PC-9 (cell line): ENCODE data around the gene PLEKHH3.

Experiments used
- EZH2 ChIP-seq: fragments of 200-600 bp; sonication (generic); IDR thresholded peaks from 2 replicates; pipeline ENCODE4 v1.8.0; 2017; ENCODE audit warnings: antibody characterized with exemption, low read depth
- TF ChIP-seq, protein P1 (sequence below): fragments of 200-600 bp; sonication (generic); conservative IDR thresholded peaks from 2 replicates; pipeline ENCODE4 v1.6.1; 2017; ENCODE audit warnings: mixed run types, antibody characterized with exemption, mild to moderate bottlenecking, moderate library complexity

- TF ChIP-seq, protein P1, sequence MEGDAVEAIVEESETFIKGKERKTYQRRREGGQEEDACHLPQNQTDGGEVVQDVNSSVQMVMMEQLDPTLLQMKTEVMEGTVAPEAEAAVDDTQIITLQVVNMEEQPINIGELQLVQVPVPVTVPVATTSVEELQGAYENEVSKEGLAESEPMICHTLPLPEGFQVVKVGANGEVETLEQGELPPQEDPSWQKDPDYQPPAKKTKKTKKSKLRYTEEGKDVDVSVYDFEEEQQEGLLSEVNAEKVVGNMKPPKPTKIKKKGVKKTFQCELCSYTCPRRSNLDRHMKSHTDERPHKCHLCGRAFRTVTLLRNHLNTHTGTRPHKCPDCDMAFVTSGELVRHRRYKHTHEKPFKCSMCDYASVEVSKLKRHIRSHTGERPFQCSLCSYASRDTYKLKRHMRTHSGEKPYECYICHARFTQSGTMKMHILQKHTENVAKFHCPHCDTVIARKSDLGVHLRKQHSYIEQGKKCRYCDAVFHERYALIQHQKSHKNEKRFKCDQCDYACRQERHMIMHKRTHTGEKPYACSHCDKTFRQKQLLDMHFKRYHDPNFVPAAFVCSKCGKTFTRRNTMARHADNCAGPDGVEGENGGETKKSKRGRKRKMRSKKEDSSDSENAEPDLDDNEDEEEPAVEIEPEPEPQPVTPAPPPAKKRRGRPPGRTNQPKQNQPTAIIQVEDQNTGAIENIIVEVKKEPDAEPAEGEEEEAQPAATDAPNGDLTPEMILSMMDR: no peak
- no peak for TF ChIP-seq EZH2
Measured at GRCh38 chr17:42675965-42676423, 800 bp downstream of the PLEKHH3 start.
